H1 (cell line): ENCODE results near the gene VAMP2. TPM values are rescaled to one million over a fixed set of nuclear protein-coding genes. Genes with fewer than 3 reads are reported as not detected.
A peak's percentile ranks its signal among the peaks of the same experiment; 100 is the strongest.

ENCODE experiments used
- CTCF ChIA-PET: fragments of 300-600 bp; sonication (Branson Sonifier 250); formaldehyde crosslinking; loops from one replicate; lab custom pipeline; 2021; ENCODE audit not compliant: partially characterized antibody; lab: Charles Lee
- POLR2A ChIA-PET: fragments of 300-600 bp; sonication (Branson Sonifier 250); formaldehyde crosslinking; loops from one replicate; lab custom pipeline; 2021; ENCODE audit warnings: inconsistent platforms; ENCODE audit not compliant: partially characterized antibody; lab: Charles Lee
- DNase-seq, 2 experiments: peaks; one replicate each; pipeline versions ENCODE4 v3.0.0 to v3.0.0-alpha.2; 2010 to 2022; ENCODE audit warnings: low spot score in 2 of 2, low read depth in 1 of 2, mixed read lengths in 1 of 2
- FAIRE-seq: peaks from 2 replicates; lab custom pipeline; 2011; peaks lifted over from hg19 to GRCh38; lab: Jason Lieb, UNC
- H2AFZ ChIP-seq: 2 replicates; pipeline ENCODE4 v1.8.1; 2012; ENCODE audit warnings: low read length, inconsistent platforms
- H2AK5ac ChIP-seq: 2 replicates; pipeline ENCODE4 v1.6.1; 2013; ENCODE audit warnings: low read depth, low read length
- H2BK120ac ChIP-seq: replicated peaks from 2 replicates; pipeline ENCODE3; 2013; ENCODE audit warnings: low read depth, low read length, inconsistent platforms
- H2BK12ac ChIP-seq: 2 replicates; pipeline ENCODE4 v1.6.1; 2013; ENCODE audit warnings: low read depth, low read length
- H2BK15ac ChIP-seq: 2 replicates; pipeline ENCODE4 v1.6.1; 2013; ENCODE audit warnings: low read length
- H2BK20ac ChIP-seq: 2 replicates; pipeline ENCODE4 v1.6.1; 2013; ENCODE audit warnings: low read length
- H2BK5ac ChIP-seq: 2 replicates; pipeline ENCODE4 v1.6.1; 2013; ENCODE audit warnings: low read depth, low read length
- H3K14ac ChIP-seq: 2 replicates; pipeline ENCODE4 v1.6.1; 2013; ENCODE audit warnings: inconsistent platforms; ENCODE audit not compliant: insufficient read length
- H3K18ac ChIP-seq: 2 replicates; pipeline ENCODE4 v1.6.1; 2013; ENCODE audit warnings: low read length; ENCODE audit errors: extremely low read depth
- H3K23ac ChIP-seq: 2 replicates; pipeline ENCODE4 v1.6.1; 2013; ENCODE audit warnings: inconsistent platforms; ENCODE audit not compliant: insufficient read length
- H3K23me2 ChIP-seq: 2 replicates; pipeline ENCODE4 v1.6.1; 2013; ENCODE audit warnings: low read depth, low read length
- H3K27ac ChIP-seq: 2 replicates; pipeline ENCODE4 v1.6.1; 2011; ENCODE audit warnings: low read depth, low read length, inconsistent platforms
- H3K27me3 ChIP-seq, 4 experiments: replicated peaks in 1 of 4; 1 replicate in 1 of 4; 2 replicates in 3 of 4; pipeline versions ENCODE4 v1.6.1 to v1.8.1; 2011 to 2013; ENCODE audit warnings: low read length in 3 of 4, mild to moderate bottlenecking in 3 of 4, inconsistent platforms in 2 of 4, mixed read lengths in 2 of 4, moderate library complexity in 1 of 4; ENCODE audit not compliant: control insufficient read depth in 3 of 4, insufficient read depth in 3 of 4; ENCODE audit errors: extremely low read depth in 1 of 4
- H3K36me3 ChIP-seq, 4 experiments: 2 replicates each; pipeline versions ENCODE4 v1.6.1 to v1.8.1; 2011 to 2013; ENCODE audit warnings: mild to moderate bottlenecking in 4 of 4, low read length in 3 of 4, moderate library complexity in 2 of 4, control low read depth in 1 of 4, inconsistent platforms in 1 of 4; ENCODE audit not compliant: insufficient read depth in 4 of 4, control insufficient read depth in 2 of 4
- H3K4ac ChIP-seq: replicated peaks from 2 replicates; pipeline ENCODE3; 2013; ENCODE audit warnings: low read length, low read depth, mixed read lengths, inconsistent platforms; ENCODE audit not compliant: insufficient read length
- H3K4me1 ChIP-seq, 4 experiments: replicated peaks in 1 of 4; 1 replicate in 1 of 4; 2 replicates in 3 of 4; pipeline versions ENCODE4 v1.6.1 to v1.8.1; 2011 to 2013; ENCODE audit warnings: low read length in 3 of 4, inconsistent platforms in 2 of 4, mixed read lengths in 1 of 4; ENCODE audit not compliant: insufficient read depth in 4 of 4, control insufficient read depth in 3 of 4
- H3K4me2 ChIP-seq, 2 experiments: 2 replicates each; pipeline versions ENCODE4 v1.6.1 to v1.8.1; 2011 to 2013; ENCODE audit warnings: low read depth in 2 of 2, low read length in 2 of 2, control low read depth in 1 of 2, inconsistent platforms in 1 of 2, mild to moderate bottlenecking in 1 of 2; ENCODE audit not compliant: insufficient read depth in 1 of 2
- H3K4me3 ChIP-seq, 4 experiments: fragments of 200-600, 300-600 bp in 1 of 4; sonication (generic), shearing (Covaris generic), sonication (Bioruptor Twin) in 1 of 4; 2 replicates each; pipeline versions ENCODE4 v1.5.1 to v1.8.1; 2011 to 2016; ENCODE audit warnings: low read length in 4 of 4, low read depth in 3 of 4, control low read depth in 2 of 4, inconsistent platforms in 2 of 4, mild to moderate bottlenecking in 2 of 4, mixed read lengths in 1 of 4, moderate library complexity in 1 of 4; ENCODE audit not compliant: insufficient read depth in 2 of 4; ENCODE audit errors: extremely low read depth in 1 of 4
- H3K56ac ChIP-seq: replicated peaks from 2 replicates; pipeline ENCODE3; 2013; ENCODE audit warnings: low read depth, mild to moderate bottlenecking, mixed read lengths, low read length, inconsistent platforms; ENCODE audit not compliant: insufficient read length
- H3K79me1 ChIP-seq: 2 replicates; pipeline ENCODE4 v1.6.1; 2013; ENCODE audit warnings: low read depth, low read length, control low read depth
- H3K79me2 ChIP-seq, 2 experiments: 2 replicates each; pipeline versions ENCODE4 v1.6.1 to v1.8.1; 2012 to 2013; ENCODE audit warnings: low read length in 2 of 2, mild to moderate bottlenecking in 2 of 2, inconsistent platforms in 1 of 2; ENCODE audit not compliant: insufficient read depth in 2 of 2, control insufficient read depth in 1 of 2
- H3K9ac ChIP-seq, 4 experiments: replicated peaks in 1 of 4; 1 replicate in 1 of 4; 2 replicates in 3 of 4; pipeline versions ENCODE4 v1.6.1 to v1.8.1; 2011 to 2013; ENCODE audit warnings: low read depth in 3 of 4, low read length in 3 of 4, control low read depth in 2 of 4, mild to moderate bottlenecking in 2 of 4, moderate library complexity in 2 of 4, inconsistent platforms in 1 of 4; ENCODE audit errors: extremely low read depth in 1 of 4
- H3K9me3 ChIP-seq, 2 experiments: 2 replicates each; pipeline versions ENCODE4 v1.6.1 to v1.8.1; 2012 to 2013; ENCODE audit warnings: mild to moderate bottlenecking in 2 of 2, moderate library complexity in 2 of 2, control low read depth in 1 of 2, inconsistent platforms in 1 of 2, low read depth in 1 of 2, low read length in 1 of 2, mixed read lengths in 1 of 2; ENCODE audit not compliant: insufficient read depth in 2 of 2
- H4K20me1 ChIP-seq, 2 experiments: replicated peaks in 1 of 2; 2 replicates each; pipeline versions ENCODE3 to v1.8.1; 2011 to 2013; ENCODE audit warnings: inconsistent platforms in 2 of 2, low read length in 2 of 2, mild to moderate bottlenecking in 1 of 2; ENCODE audit not compliant: insufficient read depth in 2 of 2, control insufficient read depth in 1 of 2
- H4K5ac ChIP-seq: 2 replicates; pipeline ENCODE4 v1.6.1; 2013; ENCODE audit warnings: low read length, low read depth, mixed read lengths, inconsistent platforms; ENCODE audit not compliant: insufficient read length
- H4K8ac ChIP-seq: 2 replicates; pipeline ENCODE4 v1.8.0; 2013; ENCODE audit warnings: mild to moderate bottlenecking, moderate library complexity, low read length, inconsistent platforms; ENCODE audit not compliant: insufficient read depth; ENCODE audit errors: extremely low read depth
- H4K91ac ChIP-seq: replicated peaks from 2 replicates; pipeline ENCODE3; 2013; ENCODE audit warnings: low read length, mixed read lengths, inconsistent platforms; ENCODE audit not compliant: insufficient read length
- ASH2L ChIP-seq: fragments of 200-600, 300-600 bp; sonication (generic); IDR thresholded peaks from one replicate; pipeline ENCODE4 v1.7.1; 2017; ENCODE audit warnings: low read length
- CEBPB ChIP-seq: IDR thresholded peaks from 2 replicates; pipeline ENCODE4 v1.6.1; 2012; ENCODE audit warnings: low read depth, low read length
- EGR1 ChIP-seq: IDR thresholded peaks from 2 replicates; pipeline ENCODE4 v1.6.1; 2011; ENCODE audit warnings: low read depth, low read length, borderline replicate concordance
- HDAC6 ChIP-seq: IDR thresholded peaks from one replicate; pipeline ENCODE4 v1.7.1; 2012; ENCODE audit warnings: low read depth, mild to moderate bottlenecking, inconsistent platforms, low read length, moderate library complexity
- MAFK ChIP-seq: IDR thresholded peaks from 2 replicates; pipeline ENCODE4 v1.6.1; 2012; ENCODE audit warnings: low read depth, mild to moderate bottlenecking, improper control_type of control experiment, low read length
- MAX ChIP-seq: IDR thresholded peaks from 2 replicates; pipeline ENCODE4 v1.6.1; 2012; ENCODE audit warnings: inconsistent platforms
- RNF2 ChIP-seq: fragments of 200-900, 300-1000 bp; sonication (generic); IDR thresholded peaks from 2 replicates; pipeline ENCODE4 v1.7.1; 2016; ENCODE audit warnings: borderline replicate concordance, low read depth, mild to moderate bottlenecking, antibody characterized with exemption, low read length; ENCODE audit not compliant: poor library complexity, severe bottlenecking; ENCODE audit errors: missing control alignments
- SP4 ChIP-seq: IDR thresholded peaks from 2 replicates; pipeline ENCODE4 v1.6.1; 2012; ENCODE audit warnings: low read length, inconsistent platforms
- TBP ChIP-seq: IDR thresholded peaks from 2 replicates; pipeline ENCODE4 v1.6.1; 2011; ENCODE audit warnings: low read depth, low read length, improper control_type of control experiment
- TEAD4 ChIP-seq: IDR thresholded peaks from 2 replicates; pipeline ENCODE4 v1.6.1; 2012; ENCODE audit warnings: low read depth, low read length, inconsistent platforms, mixed read lengths
- USF2 ChIP-seq: IDR thresholded peaks from 2 replicates; pipeline ENCODE4 v1.6.1; 2011; ENCODE audit warnings: low read length, improper control_type of control experiment
- WGBS, 2 experiments: shearing (Covaris generic) in 1 of 2; methylation state at CpG; one replicate each; pipeline versions ENCODE4 v1.1.6 to v1.1.7; 2013 to 2015; ENCODE audit warnings: low lambda C conversion rate in 2 of 2, mixed read lengths in 2 of 2, inconsistent platforms in 1 of 2, low coverage in 1 of 2, missing lambda C conversion rate in 1 of 2; ENCODE audit not compliant: insufficient replicate concordance in 2 of 2, insufficient coverage in 1 of 2, insufficient read length in 1 of 2; ENCODE audit errors: extremely low coverage in 1 of 2, missing lambda C conversion rate in 1 of 2; 5-methylcytosine and 5-hydroxymethylcytosine counted together
- polyA plus RNA-seq, 7 experiments: library from polyadenylated mRNA; depleted of rRNA in 3 of 7; stranded (reverse) in 5 of 7; unstranded in 2 of 7; fragments of >200 nt in 5 of 7; fragments of 200-250 nt in 2 of 7; gene quantifications; 1 replicate in 5 of 7; 2 replicates in 1 of 7; 4 replicates in 1 of 7; pipeline versions ENCODE4 v1.2.1 to v1.2.3, GENCODE V29; 2011 to 2013; ENCODE audit warnings: missing spikeins in 2 of 7, mixed read lengths in 2 of 7
- total RNA-seq: library from RNA; stranded (reverse); fragmentation: NEBNext Ultra II Directional; extraction: Animal tissue kit (Norgen Biotek cat#: 25700); gene quantifications from 2 replicates; pipeline ENCODE4 v1.2.1, GENCODE V29; 2021

The VAMP2 gene
- total and polyA plus RNA-seq, 2 of the 8 experiments (the other 6 are each of a cell fraction or from before 2014, with no cell fraction given): 19.3 to 20.5 TPM

GRCh38 chr17:8133399-8133798 is 29.3 kb downstream of the VAMP2 start:
- WGBS, 2 experiments: 57% methylated on average over 12 of the region's 12 CpGs; no CpG with 5 or more reads in 1 of the 2 experiments
- peaks cover 0 to 8% (median 4%) of the 10 kb centered on the region in 4 experiments; a peak in 6 of 7 replicates for H3K27me3 ChIP-seq
- H3K36me3 ChIP-seq: no peaks in the 10 kb centered on the region
- H3K4me2 ChIP-seq: peak overlapping the region; percentile 40 to 53
- H3K27ac ChIP-seq: no peak overlapping the region
- peak overlapping the region; percentile 70 for H3K14ac ChIP-seq
- no peaks in the 10 kb centered on the region for H3K9me3 ChIP-seq
- peak overlapping the region; percentile 97; the same call in 1 of the 2 replicates for H2BK12ac ChIP-seq
- no peaks in the 10 kb centered on the region for H3K79me1 ChIP-seq
- CTCF ChIA-PET: interaction anchor here (0.9 to 2.4 kb wide), 14 partner anchors 9 to 74 kb away, joined by 3 to 10 read pairs (median 4); partner anchors contain the start of genes ALOXE3 and HES7
- H2BK5ac ChIP-seq: peak overlapping the region; percentile 91; the same call in 1 of the 2 replicates
- H2AFZ ChIP-seq: peak overlapping the region; percentile 28
- H3K4me3 ChIP-seq: peak overlapping the region in 1 of 4 experiments; percentile 15; a peak in 1 of 8 replicates
- POLR2A ChIA-PET: interaction anchor here (0.6 to 10.3 kb wide), 15 partner anchors 8 to 89 kb away, joined by 3 to 76 read pairs (median 5); partner anchors contain the start of genes BORCS6, HES7 and TMEM107
- peak overlapping the region; percentile 75; the same call in 1 of the 2 replicates for H2BK15ac ChIP-seq
- H2BK120ac ChIP-seq: peak overlapping the region; percentile 69
- no peak overlapping the region; the same call in 1 of the 2 replicates for H4K8ac ChIP-seq
- no peaks in the 10 kb centered on the region for H4K20me1 ChIP-seq
- H2BK20ac ChIP-seq: peak overlapping the region; percentile 98
- no peak for FAIRE-seq
- peak overlapping the region; percentile 79; the same call in 1 of the 2 replicates for H3K18ac ChIP-seq
- H3K9ac ChIP-seq: no peak overlapping the region; a peak in 1 of 7 replicates
- peak overlapping the region; percentile 92; the same call in 1 of the 2 replicates for H2AK5ac ChIP-seq
- peaks cover 0 to 13% (median 9%) of the 10 kb centered on the region in 4 experiments; a peak in 6 of 7 replicates for H3K4me1 ChIP-seq
- no peak overlapping the region for H3K56ac ChIP-seq
- peak overlapping the region; percentile 59 for H4K5ac ChIP-seq
- H3K4ac ChIP-seq: peak overlapping the region; percentile 19
- no peak overlapping the region for H3K23ac ChIP-seq
- H4K91ac ChIP-seq: peak overlapping the region; percentile 97
- DNase-seq: peak in 1 of 2 experiments; percentile 67
- H3K79me2 ChIP-seq: no peaks in the 10 kb centered on the region
- H3K23me2 ChIP-seq: peaks cover 7% of the 10 kb centered on the region
- TF ChIP-seq RNF2 (no peak), HDAC6 (no peak), MAFK (no peak), CEBPB (no peak), TBP (0 out of 2 replicates have a peak, but pooled peaks have one; percentile 26), EGR1 (peak; percentile 57; the same call in 1 of the 2 replicates), TEAD4 (no peak), SP4 (no peak), USF2 (peak; percentile 48), ASH2L (peak; percentile 69), MAX (peak; percentile 95)
